Panc1 (cell line): Measurements from ENCODE around the gene KMT2E. TPM values are rescaled to one million over a fixed set of nuclear protein-coding genes. Genes with fewer than 3 reads are reported as not detected.

Experiments used
- ATAC-seq: fragments of 200-7000 bp; cut with Tn5 transposase; 2 replicates; pipeline ENCODE4 v1.9.1; 2020; ENCODE audit warnings: mild to moderate bottlenecking, moderate library complexity
- BruUV-seq: library from RNA; stranded (reverse); fragments of 400-500 nt; replicated peaks from 2 replicates; lab custom pipeline; 2021; lab: Mats Ljungman, UMichigan
- CTCF ChIA-PET: fragments of 300-600 bp; sonication (Branson Sonifier 250); formaldehyde crosslinking; loops from one replicate; lab custom pipeline; 2022; ENCODE audit warnings: antibody characterized with exemption; lab: Charles Lee
- POLR2A ChIA-PET: fragments of 300-600 bp; sonication (Branson Sonifier 250); formaldehyde crosslinking; loops from one replicate; lab custom pipeline; 2022; ENCODE audit warnings: antibody characterized with exemption; lab: Charles Lee
- DNase-seq: peaks from one replicate; pipeline ENCODE4 v3.0.0-alpha.2; 2010; ENCODE audit warnings: low read depth, low spot score
- H3K27ac ChIP-seq: 2 replicates; pipeline ENCODE4 v1.5.1; 2011; ENCODE audit warnings: mild to moderate bottlenecking, low read length, inconsistent platforms
- H3K27me3 ChIP-seq: fragments of 200-500 bp; sonication (Bioruptor generic); 2 replicates; pipeline ENCODE4 v1.6.0; 2014; ENCODE audit warnings: low read length, inconsistent platforms; ENCODE audit not compliant: control insufficient read depth, insufficient read depth
- H3K36me3 ChIP-seq: fragments of 200-500 bp; sonication (Bioruptor generic); 2 replicates; pipeline ENCODE4 v1.5.1; 2014; ENCODE audit warnings: inconsistent platforms, mild to moderate bottlenecking, low read length, moderate library complexity; ENCODE audit not compliant: control insufficient read depth, insufficient read depth
- H3K4me1 ChIP-seq: 2 replicates; pipeline ENCODE4 v1.5.1; 2011; ENCODE audit warnings: inconsistent platforms, mild to moderate bottlenecking, low read length, moderate library complexity; ENCODE audit not compliant: control insufficient read depth, insufficient read depth
- H3K4me3 ChIP-seq, 2 experiments: 2 replicates each; pipeline ENCODE4 v1.5.1; 2011 to 2012; ENCODE audit warnings: low read depth in 2 of 2, low read length in 2 of 2, mild to moderate bottlenecking in 2 of 2, inconsistent platforms in 1 of 2, moderate library complexity in 1 of 2
- H3K9me3 ChIP-seq: fragments of 200-500 bp; sonication (Bioruptor generic); 2 replicates; pipeline ENCODE4 v1.5.1; 2014; ENCODE audit warnings: low read depth, mild to moderate bottlenecking, inconsistent platforms, low read length, moderate library complexity; ENCODE audit not compliant: control insufficient read depth, insufficient read depth
- POLR2AphosphoS5 ChIP-seq: IDR thresholded peaks from 2 replicates; pipeline ENCODE4 v1.6.1; 2012; ENCODE audit warnings: mild to moderate bottlenecking, low read depth, low read length, moderate library complexity
- SIN3A ChIP-seq: IDR thresholded peaks from 2 replicates; pipeline ENCODE4 v1.6.1; 2012; ENCODE audit warnings: low read depth, mild to moderate bottlenecking, low read length, moderate library complexity, borderline replicate concordance; ENCODE audit not compliant: insufficient read depth
- TCF7L2 ChIP-seq: IDR thresholded peaks from 2 replicates; pipeline ENCODE4 v1.6.1; 2011; ENCODE audit warnings: mild to moderate bottlenecking, low read depth, low read length, inconsistent platforms
- in situ Hi-C: cut with HindIII; loops from 2 replicates; pipeline ENCODE4 v1.10.0; 2016; ENCODE audit warnings: low sequenced_read_pairs, low pct_unique_long_range_greater_than_20kb
- intact Hi-C: fragments of 100-400 bp; cut with micrococcal nuclease; formaldehyde crosslinking; loops from one replicate; pipeline ENCODE4 v1.10.0; 2022; ENCODE audit not compliant: unreplicated experiment
- total RNA-seq: library from RNA; stranded (reverse); gene quantifications from one replicate; pipeline ENCODE4 v1.2.1, GENCODE V29; 2021; ENCODE audit not compliant: unreplicated experiment
- TF ChIP-seq, protein P1 (sequence below), 2 experiments: IDR thresholded peaks; 2 replicates each; pipeline ENCODE4 v1.6.1; 2011 to 2012; ENCODE audit warnings: low read depth in 2 of 2, control low read depth in 1 of 2, low read length in 1 of 2, mild to moderate bottlenecking in 1 of 2, moderate library complexity in 1 of 2; ENCODE audit not compliant: insufficient read depth in 1 of 2
- TF ChIP-seq, protein P2 (sequence below): fragments of 450-650 bp; IDR thresholded peaks from 2 replicates; pipeline ENCODE4 v1.5.1; 2017; ENCODE audit warnings: mild to moderate bottlenecking

The KMT2E gene
- total RNA-seq, 1 experiment from 2014 or later, result 51.4 TPM

DNA sequence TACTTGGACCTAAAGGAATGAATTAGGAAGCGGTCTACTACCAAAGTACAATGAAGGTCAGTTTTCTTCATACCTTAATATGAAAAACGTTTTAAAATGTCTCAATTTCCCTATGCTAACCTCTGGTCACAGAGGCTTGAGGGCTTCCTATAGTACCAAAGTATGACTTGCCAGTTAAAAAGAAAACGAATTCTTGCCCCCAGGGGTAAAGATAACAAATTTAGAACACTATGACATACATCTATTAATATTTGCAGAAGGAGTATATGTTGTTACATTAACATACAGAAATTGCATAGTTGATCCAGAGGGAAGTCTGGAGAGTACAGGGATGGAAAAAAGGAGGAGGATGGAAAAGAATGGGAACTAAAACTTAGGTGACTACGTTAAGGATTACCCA lies 13.8 kb upstream of the KMT2E start:
- intact Hi-C loops, result no loop called here
- Histone ChIP-seq H3K4me3 (no peak overlapping the region), H3K27me3 (no peaks in the 10 kb centered on the region), H3K4me1 (peaks cover 48% of the 10 kb centered on the region), H3K27ac (no peak overlapping the region), H3K9me3 (no peaks in the 10 kb centered on the region), H3K36me3 (peaks cover 5% of the 10 kb centered on the region; the same call in 1 of the 2 replicates)
- no TSS peak for BruUV-seq
- CTCF ChIA-PET, result no interaction called here
- no peak for TF ChIP-seq POLR2AphosphoS5
- no peak for TF ChIP-seq SIN3A
- TF ChIP-seq TCF7L2, result no peak
- TF ChIP-seq, protein P1, sequence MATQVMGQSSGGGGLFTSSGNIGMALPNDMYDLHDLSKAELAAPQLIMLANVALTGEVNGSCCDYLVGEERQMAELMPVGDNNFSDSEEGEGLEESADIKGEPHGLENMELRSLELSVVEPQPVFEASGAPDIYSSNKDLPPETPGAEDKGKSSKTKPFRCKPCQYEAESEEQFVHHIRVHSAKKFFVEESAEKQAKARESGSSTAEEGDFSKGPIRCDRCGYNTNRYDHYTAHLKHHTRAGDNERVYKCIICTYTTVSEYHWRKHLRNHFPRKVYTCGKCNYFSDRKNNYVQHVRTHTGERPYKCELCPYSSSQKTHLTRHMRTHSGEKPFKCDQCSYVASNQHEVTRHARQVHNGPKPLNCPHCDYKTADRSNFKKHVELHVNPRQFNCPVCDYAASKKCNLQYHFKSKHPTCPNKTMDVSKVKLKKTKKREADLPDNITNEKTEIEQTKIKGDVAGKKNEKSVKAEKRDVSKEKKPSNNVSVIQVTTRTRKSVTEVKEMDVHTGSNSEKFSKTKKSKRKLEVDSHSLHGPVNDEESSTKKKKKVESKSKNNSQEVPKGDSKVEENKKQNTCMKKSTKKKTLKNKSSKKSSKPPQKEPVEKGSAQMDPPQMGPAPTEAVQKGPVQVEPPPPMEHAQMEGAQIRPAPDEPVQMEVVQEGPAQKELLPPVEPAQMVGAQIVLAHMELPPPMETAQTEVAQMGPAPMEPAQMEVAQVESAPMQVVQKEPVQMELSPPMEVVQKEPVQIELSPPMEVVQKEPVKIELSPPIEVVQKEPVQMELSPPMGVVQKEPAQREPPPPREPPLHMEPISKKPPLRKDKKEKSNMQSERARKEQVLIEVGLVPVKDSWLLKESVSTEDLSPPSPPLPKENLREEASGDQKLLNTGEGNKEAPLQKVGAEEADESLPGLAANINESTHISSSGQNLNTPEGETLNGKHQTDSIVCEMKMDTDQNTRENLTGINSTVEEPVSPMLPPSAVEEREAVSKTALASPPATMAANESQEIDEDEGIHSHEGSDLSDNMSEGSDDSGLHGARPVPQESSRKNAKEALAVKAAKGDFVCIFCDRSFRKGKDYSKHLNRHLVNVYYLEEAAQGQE (IDR thresholded peaks at IDR 0.05; ENCODE audit: insufficient read depth in 1 of 2, low read depth in 2 of 2, low read length in 1 of 2), result no peak
- TF ChIP-seq, protein P2, sequence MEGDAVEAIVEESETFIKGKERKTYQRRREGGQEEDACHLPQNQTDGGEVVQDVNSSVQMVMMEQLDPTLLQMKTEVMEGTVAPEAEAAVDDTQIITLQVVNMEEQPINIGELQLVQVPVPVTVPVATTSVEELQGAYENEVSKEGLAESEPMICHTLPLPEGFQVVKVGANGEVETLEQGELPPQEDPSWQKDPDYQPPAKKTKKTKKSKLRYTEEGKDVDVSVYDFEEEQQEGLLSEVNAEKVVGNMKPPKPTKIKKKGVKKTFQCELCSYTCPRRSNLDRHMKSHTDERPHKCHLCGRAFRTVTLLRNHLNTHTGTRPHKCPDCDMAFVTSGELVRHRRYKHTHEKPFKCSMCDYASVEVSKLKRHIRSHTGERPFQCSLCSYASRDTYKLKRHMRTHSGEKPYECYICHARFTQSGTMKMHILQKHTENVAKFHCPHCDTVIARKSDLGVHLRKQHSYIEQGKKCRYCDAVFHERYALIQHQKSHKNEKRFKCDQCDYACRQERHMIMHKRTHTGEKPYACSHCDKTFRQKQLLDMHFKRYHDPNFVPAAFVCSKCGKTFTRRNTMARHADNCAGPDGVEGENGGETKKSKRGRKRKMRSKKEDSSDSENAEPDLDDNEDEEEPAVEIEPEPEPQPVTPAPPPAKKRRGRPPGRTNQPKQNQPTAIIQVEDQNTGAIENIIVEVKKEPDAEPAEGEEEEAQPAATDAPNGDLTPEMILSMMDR, result no peak
- ATAC-seq (no peak), DNase-seq (no peak)
- POLR2A ChIA-PET, result no interaction called here
- in situ Hi-C loops, result no loop called here

GRCh38 chr7:105000927-105001336 lies 13.1 kb upstream of the KMT2E start:
- H3K27me3 ChIP-seq, result no peaks in the 10 kb centered on the region
- intact Hi-C loops, result no loop called here
- TF ChIP-seq, protein P1 (IDR thresholded peaks at IDR 0.05; ENCODE audit: insufficient read depth in 1 of 2, low read depth in 2 of 2, low read length in 1 of 2), result no peak
- TF ChIP-seq TCF7L2, result no peak
- in situ Hi-C loops, result no loop called here
- DNase-seq (no peak), ATAC-seq (peak; percentile 42; the same call in 1 of the 2 replicates)
- no peak overlapping the region for H3K27ac ChIP-seq
- no peaks in the 10 kb centered on the region for H3K9me3 ChIP-seq
- ChIA-PET CTCF (no interaction called here), POLR2A (interaction anchor here (0.7 to 1.3 kb wide), 2 partner anchors 10 to 12 kb away, joined by 3 to 4 read pairs; no protein-coding TSS in a partner anchor)
- H3K4me3 ChIP-seq, result no peak overlapping the region
- H3K36me3 ChIP-seq, result peaks cover 5% of the 10 kb centered on the region; the same call in 1 of the 2 replicates
- no TSS peak for BruUV-seq
- H3K4me1 ChIP-seq, result peaks cover 48% of the 10 kb centered on the region
